ENCODE measurements around the gene FOXK2. TPM values are rescaled to one million over a fixed set of nuclear protein-coding genes. Genes with fewer than 3 reads are reported as not detected.

FOXK2 gene
- 57.7 to 65.7 TPM (median 62.7 TPM) in 3 replicates for total RNA-seq (2021)
- Bru-seq, nascent RNA: percentile 78 among the genes with signal in this experiment
- long read RNA-seq, experiment 1, full-length matches to known transcripts: 107 of 139 reads
- long read RNA-seq, experiment 1, partial matches to known transcripts: 18 of 139 reads
- long read RNA-seq, experiment 1, other reads (novel, unspliced or antisense): 14 of 139 reads
- long read RNA-seq, experiment 2, full-length matches to known transcripts: 35 of 73 reads
- long read RNA-seq, experiment 2, partial matches to known transcripts: 11 of 73 reads
- long read RNA-seq, experiment 2, other reads (novel, unspliced or antisense): 27 of 73 reads
- long read RNA-seq, experiment 3, full-length matches to known transcripts: 2 of 4 reads
- long read RNA-seq, experiment 3, partial matches to known transcripts: 1 of 4 reads
- long read RNA-seq, experiment 3, other reads (novel, unspliced or antisense): 1 of 4 reads

DNA sequence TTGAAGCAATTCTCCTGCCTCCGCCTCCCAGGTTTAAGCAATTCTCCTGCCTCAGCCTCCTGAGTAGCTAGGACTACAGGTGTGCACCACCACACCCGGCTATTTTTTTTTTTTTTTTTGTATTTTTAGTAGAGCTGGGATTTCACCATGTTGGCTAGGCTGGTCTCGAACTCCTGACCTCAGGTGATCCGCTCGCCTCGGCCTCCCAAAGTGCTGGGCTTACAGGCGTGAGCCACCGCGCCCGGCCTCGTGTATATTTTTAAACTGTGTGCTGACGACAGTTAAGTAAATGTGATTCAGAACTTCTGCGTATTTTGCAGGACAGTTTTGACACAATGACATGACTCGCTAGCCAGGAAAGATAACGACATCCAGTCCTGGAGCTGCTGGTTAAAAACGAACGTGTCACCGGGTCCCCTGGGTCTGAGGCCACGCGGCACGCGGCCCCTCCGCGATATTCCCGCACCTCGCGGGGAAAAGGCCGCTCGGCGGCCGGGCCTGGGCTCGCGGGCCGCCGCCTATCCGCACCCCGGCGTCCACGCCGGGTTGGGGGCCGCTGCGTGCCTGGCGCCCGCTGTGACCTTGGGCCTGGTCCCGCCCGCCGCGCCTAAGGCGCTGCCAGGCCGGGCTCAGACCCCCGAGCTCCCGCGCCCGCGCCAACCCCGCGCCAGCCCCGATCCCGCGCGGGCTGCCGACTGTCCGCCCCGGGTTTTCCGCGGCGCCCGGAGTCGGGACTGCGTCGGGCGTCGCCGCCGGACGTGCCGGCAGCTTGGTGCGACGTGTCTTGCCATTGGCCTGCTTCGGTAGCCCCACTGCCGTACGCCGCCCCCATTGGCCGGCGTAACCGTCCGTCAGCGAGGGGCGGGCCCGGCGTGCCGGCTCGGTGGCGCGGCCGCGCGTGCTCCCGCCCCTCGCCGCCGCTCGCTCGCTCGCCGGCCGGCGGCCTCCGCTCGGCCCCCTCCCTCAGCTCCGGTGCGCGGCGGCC, at the start of gene FOXK2:
FOXK2 (plus strand) TSS at position 907 of the 985 bp plus-strand sequence. CDS start 157 bp downstream, outside the sequence.
- Mint-ChIP-seq H3K4me3 (peak within 1 kb of the TSS; percentile 93), H3K4me1 (peaks cover 14% of the 10 kb centered on the region), H3K9me3 (peaks cover 3% of the 10 kb centered on the region; the same call in 1 of the 2 replicates), H3K36me3 (peaks cover 7% of the 10 kb centered on the region), H3K27ac (peak within 1 kb of the TSS; percentile 96), H3K27me3 (ENCODE audit: low read depth) (peaks cover 5% of the 10 kb centered on the region; the same call in 1 of the 2 replicates)
- CTCF ChIA-PET: interaction anchor here (0.6 to 1.9 kb wide), 7 partner anchors 11 to 162 kb away, joined by 3 to 16 read pairs (median 3); no protein-coding TSS in a partner anchor
- DNase-seq (ENCODE audit: low spot score) (peak; percentile 89), ATAC-seq (peak; percentile 100)
- POLR2A ChIA-PET: interaction anchor here (1.0 to 1.3 kb wide), 2 partner anchors 24 to 25 kb away, joined by 3 to 5 read pairs; no protein-coding TSS in a partner anchor
- TF ChIP-seq, protein P1, sequence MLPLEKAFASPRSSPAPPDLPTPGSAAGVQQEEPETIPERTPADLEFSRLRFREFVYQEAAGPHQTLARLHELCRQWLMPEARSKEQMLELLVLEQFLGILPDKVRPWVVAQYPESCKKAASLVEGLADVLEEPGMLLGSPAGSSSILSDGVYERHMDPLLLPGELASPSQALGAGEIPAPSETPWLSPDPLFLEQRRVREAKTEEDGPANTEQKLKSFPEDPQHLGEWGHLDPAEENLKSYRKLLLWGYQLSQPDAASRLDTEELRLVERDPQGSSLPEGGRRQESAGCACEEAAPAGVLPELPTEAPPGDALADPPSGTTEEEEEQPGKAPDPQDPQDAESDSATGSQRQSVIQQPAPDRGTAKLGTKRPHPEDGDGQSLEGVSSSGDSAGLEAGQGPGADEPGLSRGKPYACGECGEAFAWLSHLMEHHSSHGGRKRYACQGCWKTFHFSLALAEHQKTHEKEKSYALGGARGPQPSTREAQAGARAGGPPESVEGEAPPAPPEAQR (CRISPR knock-in tag; IDR thresholded peaks at IDR 0.05): no peak
- TF ChIP-seq, protein P2, sequence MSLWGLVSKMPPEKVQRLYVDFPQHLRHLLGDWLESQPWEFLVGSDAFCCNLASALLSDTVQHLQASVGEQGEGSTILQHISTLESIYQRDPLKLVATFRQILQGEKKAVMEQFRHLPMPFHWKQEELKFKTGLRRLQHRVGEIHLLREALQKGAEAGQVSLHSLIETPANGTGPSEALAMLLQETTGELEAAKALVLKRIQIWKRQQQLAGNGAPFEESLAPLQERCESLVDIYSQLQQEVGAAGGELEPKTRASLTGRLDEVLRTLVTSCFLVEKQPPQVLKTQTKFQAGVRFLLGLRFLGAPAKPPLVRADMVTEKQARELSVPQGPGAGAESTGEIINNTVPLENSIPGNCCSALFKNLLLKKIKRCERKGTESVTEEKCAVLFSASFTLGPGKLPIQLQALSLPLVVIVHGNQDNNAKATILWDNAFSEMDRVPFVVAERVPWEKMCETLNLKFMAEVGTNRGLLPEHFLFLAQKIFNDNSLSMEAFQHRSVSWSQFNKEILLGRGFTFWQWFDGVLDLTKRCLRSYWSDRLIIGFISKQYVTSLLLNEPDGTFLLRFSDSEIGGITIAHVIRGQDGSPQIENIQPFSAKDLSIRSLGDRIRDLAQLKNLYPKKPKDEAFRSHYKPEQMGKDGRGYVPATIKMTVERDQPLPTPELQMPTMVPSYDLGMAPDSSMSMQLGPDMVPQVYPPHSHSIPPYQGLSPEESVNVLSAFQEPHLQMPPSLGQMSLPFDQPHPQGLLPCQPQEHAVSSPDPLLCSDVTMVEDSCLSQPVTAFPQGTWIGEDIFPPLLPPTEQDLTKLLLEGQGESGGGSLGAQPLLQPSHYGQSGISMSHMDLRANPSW (CRISPR knock-in tag; conservative IDR thresholded peaks at IDR 0.05; ENCODE audit: low read depth): no peak
- TF ChIP-seq ELF4 (CRISPR knock-in tag; IDR thresholded peaks at IDR 0.05; ENCODE audit: low read depth) (no peak), ZNF416 (CRISPR knock-in tag; IDR thresholded peaks at IDR 0.05) (no peak), GABPB1 (CRISPR knock-in tag; IDR thresholded peaks at IDR 0.05) (peak; percentile 11; the same call in 1 of the 2 replicates), SMAD4 (CRISPR knock-in tag; IDR thresholded peaks at IDR 0.05) (no peak), TP53 (CRISPR knock-in tag; IDR thresholded peaks at IDR 0.05) (no peak), NR2C2 (CRISPR knock-in tag; IDR thresholded peaks at IDR 0.05) (no peak), NFE2L1 (CRISPR knock-in tag; IDR thresholded peaks at IDR 0.05) (no peak)
- TF ChIP-seq, protein P3, sequence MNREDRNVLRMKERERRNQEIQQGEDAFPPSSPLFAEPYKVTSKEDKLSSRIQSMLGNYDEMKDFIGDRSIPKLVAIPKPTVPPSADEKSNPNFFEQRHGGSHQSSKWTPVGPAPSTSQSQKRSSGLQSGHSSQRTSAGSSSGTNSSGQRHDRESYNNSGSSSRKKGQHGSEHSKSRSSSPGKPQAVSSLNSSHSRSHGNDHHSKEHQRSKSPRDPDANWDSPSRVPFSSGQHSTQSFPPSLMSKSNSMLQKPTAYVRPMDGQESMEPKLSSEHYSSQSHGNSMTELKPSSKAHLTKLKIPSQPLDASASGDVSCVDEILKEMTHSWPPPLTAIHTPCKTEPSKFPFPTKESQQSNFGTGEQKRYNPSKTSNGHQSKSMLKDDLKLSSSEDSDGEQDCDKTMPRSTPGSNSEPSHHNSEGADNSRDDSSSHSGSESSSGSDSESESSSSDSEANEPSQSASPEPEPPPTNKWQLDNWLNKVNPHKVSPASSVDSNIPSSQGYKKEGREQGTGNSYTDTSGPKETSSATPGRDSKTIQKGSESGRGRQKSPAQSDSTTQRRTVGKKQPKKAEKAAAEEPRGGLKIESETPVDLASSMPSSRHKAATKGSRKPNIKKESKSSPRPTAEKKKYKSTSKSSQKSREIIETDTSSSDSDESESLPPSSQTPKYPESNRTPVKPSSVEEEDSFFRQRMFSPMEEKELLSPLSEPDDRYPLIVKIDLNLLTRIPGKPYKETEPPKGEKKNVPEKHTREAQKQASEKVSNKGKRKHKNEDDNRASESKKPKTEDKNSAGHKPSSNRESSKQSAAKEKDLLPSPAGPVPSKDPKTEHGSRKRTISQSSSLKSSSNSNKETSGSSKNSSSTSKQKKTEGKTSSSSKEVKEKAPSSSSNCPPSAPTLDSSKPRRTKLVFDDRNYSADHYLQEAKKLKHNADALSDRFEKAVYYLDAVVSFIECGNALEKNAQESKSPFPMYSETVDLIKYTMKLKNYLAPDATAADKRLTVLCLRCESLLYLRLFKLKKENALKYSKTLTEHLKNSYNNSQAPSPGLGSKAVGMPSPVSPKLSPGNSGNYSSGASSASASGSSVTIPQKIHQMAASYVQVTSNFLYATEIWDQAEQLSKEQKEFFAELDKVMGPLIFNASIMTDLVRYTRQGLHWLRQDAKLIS (CRISPR knock-in tag; IDR thresholded peaks at IDR 0.05; ENCODE audit: borderline replicate concordance): no peak
- TF ChIP-seq, protein P4, sequence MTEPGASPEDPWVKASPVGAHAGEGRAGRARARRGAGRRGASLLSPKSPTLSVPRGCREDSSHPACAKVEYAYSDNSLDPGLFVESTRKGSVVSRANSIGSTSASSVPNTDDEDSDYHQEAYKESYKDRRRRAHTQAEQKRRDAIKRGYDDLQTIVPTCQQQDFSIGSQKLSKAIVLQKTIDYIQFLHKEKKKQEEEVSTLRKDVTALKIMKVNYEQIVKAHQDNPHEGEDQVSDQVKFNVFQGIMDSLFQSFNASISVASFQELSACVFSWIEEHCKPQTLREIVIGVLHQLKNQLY (CRISPR knock-in tag; IDR thresholded peaks at IDR 0.05): no peak
- TF ChIP-seq, protein P5, sequence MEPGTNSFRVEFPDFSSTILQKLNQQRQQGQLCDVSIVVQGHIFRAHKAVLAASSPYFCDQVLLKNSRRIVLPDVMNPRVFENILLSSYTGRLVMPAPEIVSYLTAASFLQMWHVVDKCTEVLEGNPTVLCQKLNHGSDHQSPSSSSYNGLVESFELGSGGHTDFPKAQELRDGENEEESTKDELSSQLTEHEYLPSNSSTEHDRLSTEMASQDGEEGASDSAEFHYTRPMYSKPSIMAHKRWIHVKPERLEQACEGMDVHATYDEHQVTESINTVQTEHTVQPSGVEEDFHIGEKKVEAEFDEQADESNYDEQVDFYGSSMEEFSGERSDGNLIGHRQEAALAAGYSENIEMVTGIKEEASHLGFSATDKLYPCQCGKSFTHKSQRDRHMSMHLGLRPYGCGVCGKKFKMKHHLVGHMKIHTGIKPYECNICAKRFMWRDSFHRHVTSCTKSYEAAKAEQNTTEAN (CRISPR knock-in tag; IDR thresholded peaks at IDR 0.05): no peak
- TF ChIP-seq, protein P6, sequence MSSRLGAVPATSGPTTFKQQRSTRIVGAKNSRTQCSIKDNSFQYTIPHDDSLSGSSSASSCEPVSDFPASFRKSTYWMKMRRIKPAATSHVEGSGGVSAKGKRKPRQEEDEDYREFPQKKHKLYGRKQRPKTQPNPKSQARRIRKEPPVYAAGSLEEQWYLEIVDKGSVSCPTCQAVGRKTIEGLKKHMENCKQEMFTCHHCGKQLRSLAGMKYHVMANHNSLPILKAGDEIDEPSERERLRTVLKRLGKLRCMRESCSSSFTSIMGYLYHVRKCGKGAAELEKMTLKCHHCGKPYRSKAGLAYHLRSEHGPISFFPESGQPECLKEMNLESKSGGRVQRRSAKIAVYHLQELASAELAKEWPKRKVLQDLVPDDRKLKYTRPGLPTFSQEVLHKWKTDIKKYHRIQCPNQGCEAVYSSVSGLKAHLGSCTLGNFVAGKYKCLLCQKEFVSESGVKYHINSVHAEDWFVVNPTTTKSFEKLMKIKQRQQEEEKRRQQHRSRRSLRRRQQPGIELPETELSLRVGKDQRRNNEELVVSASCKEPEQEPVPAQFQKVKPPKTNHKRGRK (CRISPR knock-in tag; IDR thresholded peaks at IDR 0.05; ENCODE audit: borderline replicate concordance): no peak
- TF ChIP-seq, protein P7, sequence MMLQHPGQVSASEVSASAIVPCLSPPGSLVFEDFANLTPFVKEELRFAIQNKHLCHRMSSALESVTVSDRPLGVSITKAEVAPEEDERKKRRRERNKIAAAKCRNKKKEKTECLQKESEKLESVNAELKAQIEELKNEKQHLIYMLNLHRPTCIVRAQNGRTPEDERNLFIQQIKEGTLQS (CRISPR knock-in tag; conservative IDR thresholded peaks at IDR 0.05): no peak
- TF ChIP-seq, protein P8, sequence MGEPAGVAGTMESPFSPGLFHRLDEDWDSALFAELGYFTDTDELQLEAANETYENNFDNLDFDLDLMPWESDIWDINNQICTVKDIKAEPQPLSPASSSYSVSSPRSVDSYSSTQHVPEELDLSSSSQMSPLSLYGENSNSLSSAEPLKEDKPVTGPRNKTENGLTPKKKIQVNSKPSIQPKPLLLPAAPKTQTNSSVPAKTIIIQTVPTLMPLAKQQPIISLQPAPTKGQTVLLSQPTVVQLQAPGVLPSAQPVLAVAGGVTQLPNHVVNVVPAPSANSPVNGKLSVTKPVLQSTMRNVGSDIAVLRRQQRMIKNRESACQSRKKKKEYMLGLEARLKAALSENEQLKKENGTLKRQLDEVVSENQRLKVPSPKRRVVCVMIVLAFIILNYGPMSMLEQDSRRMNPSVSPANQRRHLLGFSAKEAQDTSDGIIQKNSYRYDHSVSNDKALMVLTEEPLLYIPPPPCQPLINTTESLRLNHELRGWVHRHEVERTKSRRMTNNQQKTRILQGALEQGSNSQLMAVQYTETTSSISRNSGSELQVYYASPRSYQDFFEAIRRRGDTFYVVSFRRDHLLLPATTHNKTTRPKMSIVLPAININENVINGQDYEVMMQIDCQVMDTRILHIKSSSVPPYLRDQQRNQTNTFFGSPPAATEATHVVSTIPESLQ (CRISPR knock-in tag; IDR thresholded peaks at IDR 0.05): no peak

Data from WTC11 (cell line).